Measurements from ENCODE around the gene ASIC1. TPM values are rescaled to one million over a fixed set of nuclear protein-coding genes. Genes with fewer than 3 reads are reported as not detected.

Gene ASIC1
- total RNA-seq, 2 donors from 2014 or later, result 0.52 to 0.99 TPM

- 86 to 100% methylated on average over 1 to 3 of the region's 3 CpGs for WGBS, 2 donors
- Histone ChIP-seq H3K4me3 (no peak overlapping the region), H3K4me1 (peaks cover 47% of the 10 kb centered on the region), H3K36me3 (replicated peaks in 1 of 2; ENCODE audit: insufficient read depth in 1 of 2, low read depth in 2 of 2) (no peaks in the 10 kb centered on the region), H3K9me3 (no peaks in the 10 kb centered on the region), H3K27me3 (no peaks in the 10 kb centered on the region), H3K27ac (peak overlapping the region; percentile 68 to 97 (median 82))
- intact Hi-C loops (cut with DNase I), result no loop called here
- no peak for ATAC-seq
- no peak for TF ChIP-seq CTCF (IDR thresholded peaks at IDR 0.05)
- no peak for TF ChIP-seq POLR2A (IDR thresholded peaks at IDR 0.05)
- DNase-seq, result no peak
These were observed 51.9 kb downstream of the ASIC1 start for GRCh38 chr12:50109319-50109718.

GRCh38 chr12:50110127-50110761, 52.8 kb downstream of the ASIC1 start:
- Histone ChIP-seq H3K4me3 (no peak overlapping the region), H3K9me3 (no peaks in the 10 kb centered on the region), H3K36me3 (replicated peaks in 1 of 2; ENCODE audit: insufficient read depth in 1 of 2, low read depth in 2 of 2) (no peaks in the 10 kb centered on the region), H3K4me1 (peaks cover 44% of the 10 kb centered on the region), H3K27ac (peak overlapping the region; percentile 68 to 97 (median 82)), H3K27me3 (no peaks in the 10 kb centered on the region)
- TF ChIP-seq POLR2A (IDR thresholded peaks at IDR 0.05) (no peak), CTCF (IDR thresholded peaks at IDR 0.05) (no peak)
- WGBS, 2 donors, result 38 to 44% methylated on average over 8 of the region's 8 CpGs
- intact Hi-C loops (cut with DNase I), result no loop called here
- no peak for ATAC-seq
- peak; percentile 42 to 71 (median 51) for DNase-seq

GRCh38 chr12:50110762-50111351, 53.5 kb downstream of the ASIC1 start:
- H3K4me1 ChIP-seq, result peaks cover 44% of the 10 kb centered on the region
- intact Hi-C loops (cut with DNase I), result no loop called here
- TF ChIP-seq POLR2A (IDR thresholded peaks at IDR 0.05) (peak in 2 of 3 donors; percentile 1 to 38), CTCF (IDR thresholded peaks at IDR 0.05) (no peak)
- no peak for ATAC-seq
- no peaks in the 10 kb centered on the region for H3K27me3 ChIP-seq
- DNase-seq, result peak; percentile 45 to 78 (median 68)
- H3K4me3 ChIP-seq, result no peak overlapping the region
- 23 to 54% methylated on average over 2 to 7 of the region's 7 CpGs for WGBS, 2 donors
- H3K27ac ChIP-seq, result peak overlapping the region; percentile 68 to 97 (median 82)
- no peaks in the 10 kb centered on the region for H3K36me3 ChIP-seq (replicated peaks in 1 of 2; ENCODE audit: insufficient read depth in 1 of 2, low read depth in 2 of 2)
- H3K9me3 ChIP-seq, result no peaks in the 10 kb centered on the region

- TF ChIP-seq POLR2A (IDR thresholded peaks at IDR 0.05), result no peak
- TF ChIP-seq CTCF (IDR thresholded peaks at IDR 0.05), result no peak
- Histone ChIP-seq H3K9me3 (no peaks in the 10 kb centered on the region), H3K4me1 (peaks cover 44% of the 10 kb centered on the region), H3K36me3 (replicated peaks in 1 of 2; ENCODE audit: insufficient read depth in 1 of 2, low read depth in 2 of 2) (no peaks in the 10 kb centered on the region), H3K4me3 (no peak overlapping the region), H3K27ac (peak overlapping the region; percentile 68 to 97 (median 82)), H3K27me3 (no peaks in the 10 kb centered on the region)
- DNase-seq (no peak), ATAC-seq (no peak)
- intact Hi-C loops (cut with DNase I), result no loop called here
- 13 to 25% methylated on average over 12 to 19 of the region's 19 CpGs for WGBS, 2 donors
These were observed 53.9 kb downstream of the ASIC1 start for GRCh38 chr12:50111395-50111692.
